ENCODE measurements around the gene CEPT1.

- peak; percentile 67 for TF ChIP-seq POLR2AphosphoS5 (IDR thresholded peaks at IDR 0.05; ENCODE audit: low read length)
- no peak for TF ChIP-seq NFXL1 (IDR thresholded peaks at IDR 0.05; ENCODE audit: borderline replicate concordance)
- TF ChIP-seq NKRF (conservative IDR thresholded peaks at IDR 0.05): no peak
- TF ChIP-seq MAX (IDR thresholded peaks at IDR 0.05; ENCODE audit: low read depth, low read length): no peak
- TF ChIP-seq CTCF (IDR thresholded peaks at IDR 0.05 in 2 of 3, conservative IDR thresholded peaks at IDR 0.05 in 1 of 3; ENCODE audit: control insufficient read depth in 2 of 3, extremely low read depth in 1 of 3, insufficient read depth in 1 of 3, low read depth in 3 of 3, low read length in 3 of 3): no peak
- TF ChIP-seq RFX5 (IDR thresholded peaks at IDR 0.05; ENCODE audit: low read depth, low read length): no peak
- TF ChIP-seq ZZZ3 (IDR thresholded peaks at IDR 0.05; ENCODE audit: control insufficient read depth, insufficient read length, low read depth): no peak
- no peak for TF ChIP-seq EZH2 (IDR thresholded peaks at IDR 0.05; ENCODE audit: borderline replicate concordance, control insufficient read depth, low read depth, low read length)
- no peak for TF ChIP-seq E2F8 (IDR thresholded peaks at IDR 0.05; ENCODE audit: low read depth, partially characterized antibody)
- TF ChIP-seq RBBP5 (conservative IDR thresholded peaks at IDR 0.05): no peak
- no peak for TF ChIP-seq TARDBP (IDR thresholded peaks at IDR 0.05; ENCODE audit: borderline replicate concordance)
- no peak for TF ChIP-seq ZNF274 (IDR thresholded peaks at IDR 0.05; ENCODE audit: insufficient read depth, insufficient read length)
- TF ChIP-seq SPI1 (IDR thresholded peaks at IDR 0.05; ENCODE audit: borderline replicate concordance, insufficient read depth, low read depth, low read length): no peak
Observed at GRCh38 chr1:111196213-111196612, 56.2 kb downstream of the CEPT1 start.

Measured in GM12878 (cell line).